SK-N-SH (cell line): ENCODE results near the gene MS4A2.

ENCODE experiments used
- CTCF ChIP-seq: fragments of 200-600 bp; sonication (generic); IDR thresholded peaks from 2 replicates; pipeline ENCODE4 v1.6.1; 2017; ENCODE audit warnings: antibody characterized with exemption, mild to moderate bottlenecking, moderate library complexity
- EP300 ChIP-seq, 2 experiments: IDR thresholded peaks; 2 replicates each; pipeline versions ENCODE4 v1.4.0 to v1.6.1; 2012; ENCODE audit warnings: borderline replicate concordance in 1 of 2, low read depth in 1 of 2, low read length in 1 of 2
- FOXM1 ChIP-seq: IDR thresholded peaks from 2 replicates; pipeline ENCODE4 v1.4.0; 2012; ENCODE audit warnings: low read depth, mild to moderate bottlenecking
- GABPA ChIP-seq: IDR thresholded peaks from 2 replicates; pipeline ENCODE4 v1.4.0; 2012; ENCODE audit warnings: low read depth, mild to moderate bottlenecking
- POLR2AphosphoS5 ChIP-seq: IDR thresholded peaks from 2 replicates; pipeline ENCODE4 v1.6.1; 2012; ENCODE audit warnings: low read depth, low read length
- REST ChIP-seq: IDR thresholded peaks from 2 replicates; pipeline ENCODE4 v1.6.1; 2012; ENCODE audit warnings: mild to moderate bottlenecking, low read depth, low read length, moderate library complexity
- RFX5 ChIP-seq: IDR thresholded peaks from 2 replicates; pipeline ENCODE4 v1.6.1; 2012; ENCODE audit warnings: mild to moderate bottlenecking, improper control_type of control experiment, low read length
- SIN3A ChIP-seq: IDR thresholded peaks from 2 replicates; pipeline ENCODE4 v1.6.1; 2012; ENCODE audit warnings: low read depth, mild to moderate bottlenecking, low read length, moderate library complexity, borderline replicate concordance

- no peak for TF ChIP-seq SIN3A
- TF ChIP-seq EP300 (IDR thresholded peaks at IDR 0.05; ENCODE audit: borderline replicate concordance in 1 of 2, low read depth in 1 of 2, low read length in 1 of 2): no peak
- no peak for TF ChIP-seq RFX5
- TF ChIP-seq CTCF: no peak
- no peak for TF ChIP-seq POLR2AphosphoS5
- TF ChIP-seq FOXM1: no peak
- no peak for TF ChIP-seq REST
- TF ChIP-seq GABPA: no peak
These were observed 8.7 kb downstream of the MS4A2 start for GRCh38 chr11:60097189-60097588.
